ENCODE results near the gene NBPF4.
"Not testable (repeated sequence)": the region's sequence is repeated elsewhere in the genome, so short reads cannot be mapped to it uniquely, and the experiment has no call there.

NBPF4 gene

GRCh38 chr1:108243976-108244375 lies at the start of gene NBPF4:
Gene NBPF4 (minus strand): TSS chr1:108244076. CDS start chr1:108243761, 315 bp downstream.
- DNase-seq (ENCODE audit: low spot score), result not testable (repeated sequence)

GRCh38 chr1:108282528-108283257 lies 38.8 kb upstream of the NBPF4 start:
- DNase-seq (ENCODE audit: low spot score), result not testable (repeated sequence)

GRCh38 chr1:108272485-108273327 lies 28.8 kb upstream of the NBPF4 start:
- DNase-seq (ENCODE audit: low spot score), result not testable (repeated sequence)

GRCh38 chr1:108267097-108267496 lies 23.2 kb upstream of the NBPF4 start:
- DNase-seq (ENCODE audit: low spot score), result not testable (repeated sequence)

- DNase-seq (ENCODE audit: low spot score), result not testable (repeated sequence)
Measured at GRCh38 chr1:108261967-108262366, 18.1 kb upstream of the NBPF4 start.

- DNase-seq (ENCODE audit: low spot score), result not testable (repeated sequence)
Measured at GRCh38 chr1:108261519-108261918, 17.6 kb upstream of the NBPF4 start.

- not testable (repeated sequence) for DNase-seq (ENCODE audit: low spot score)
Measured at GRCh38 chr1:108260578-108261259, 16.8 kb upstream of the NBPF4 start.

- not testable (repeated sequence) for DNase-seq (ENCODE audit: low spot score)
Measured at GRCh38 chr1:108255426-108255825, 11.6 kb upstream of the NBPF4 start.

- not testable (repeated sequence) for DNase-seq (ENCODE audit: low spot score)
Measured at GRCh38 chr1:108239426-108239825, 4.5 kb downstream of the NBPF4 start.

- not testable (repeated sequence) for DNase-seq (ENCODE audit: low spot score)
Measured at GRCh38 chr1:108235308-108235707, 8.6 kb downstream of the NBPF4 start.

- DNase-seq (ENCODE audit: low spot score), result not testable (repeated sequence)
Measured at GRCh38 chr1:108232183-108232582, 11.7 kb downstream of the NBPF4 start.

GRCh38 chr1:108229976-108230375 lies 13.9 kb downstream of the NBPF4 start:
- not testable (repeated sequence) for DNase-seq (ENCODE audit: low spot score)

- DNase-seq (ENCODE audit: low spot score), result not testable (repeated sequence)
Measured at GRCh38 chr1:108227772-108228171, 16.1 kb downstream of the NBPF4 start.

- not testable (repeated sequence) for DNase-seq (ENCODE audit: low spot score)
Measured at GRCh38 chr1:108226855-108227254, 17.0 kb downstream of the NBPF4 start.

- DNase-seq (ENCODE audit: low spot score), result not testable (repeated sequence)
Measured at GRCh38 chr1:108223226-108223625, 20.6 kb downstream of the NBPF4 start.

GRCh38 chr1:108217515-108218174 lies 26.2 kb downstream of the NBPF4 start:
- not testable (repeated sequence) for DNase-seq (ENCODE audit: low spot score)

GRCh38 chr1:108217007-108217406 lies 26.9 kb downstream of the NBPF4 start:
- DNase-seq (ENCODE audit: low spot score), result not testable (repeated sequence)

- not testable (repeated sequence) for DNase-seq (ENCODE audit: low spot score)
Measured at GRCh38 chr1:108216028-108216890, 27.6 kb downstream of the NBPF4 start.

GRCh38 chr1:108214641-108215465 lies 29.0 kb downstream of the NBPF4 start:
- DNase-seq (ENCODE audit: low spot score), result not testable (repeated sequence)

- no peak for DNase-seq (ENCODE audit: low spot score)
Measured at GRCh38 chr1:108211014-108211413, 32.9 kb downstream of the NBPF4 start.

All from kidney capillary endothelial cell (primary cell).